Mucosa of descending colon (tissue), 3 donors: Measurements from ENCODE around the gene KRT3. TPM values are rescaled to one million over a fixed set of nuclear protein-coding genes. Genes with fewer than 3 reads are reported as not detected.
A peak's percentile ranks its signal among the peaks of the same experiment; 100 is the strongest.

Experiments used
- ATAC-seq: fragments of 200-7000 bp; cut with Tn5 transposase; one replicate; pipeline ENCODE4 v1.9.1; 2020; ENCODE audit warnings: mild to moderate bottlenecking, moderate library complexity
- DNase-seq, 3 donors: peaks; one replicate each; pipeline ENCODE4 v3.0.0-alpha.2; 2020
- H3K36me3 ChIP-seq: fragments of 200-600 bp; one replicate; pipeline ENCODE4 v1.8.0; 2021; ENCODE audit warnings: low read depth, mild to moderate bottlenecking
- H3K4me1 ChIP-seq: fragments of 200-600 bp; one replicate; pipeline ENCODE4 v1.8.0; 2021; ENCODE audit warnings: low read depth, mild to moderate bottlenecking
- H3K4me3 ChIP-seq: fragments of 200-600 bp; one replicate; pipeline ENCODE4 v1.8.0; 2021; ENCODE audit warnings: mild to moderate bottlenecking
- H3K9me3 ChIP-seq: fragments of 200-600 bp; one replicate; pipeline ENCODE4 v1.8.0; 2021; ENCODE audit warnings: mild to moderate bottlenecking
- CTCF ChIP-seq: fragments of 200-600 bp; IDR thresholded peaks from one replicate; pipeline ENCODE4 v1.8.0; 2022; ENCODE audit warnings: antibody characterized with exemption, mild to moderate bottlenecking
- intact Hi-C, 2 donors: fragments of 100-400 bp; cut with DNase I in 1 of 2; cut with micrococcal nuclease in 1 of 2; formaldehyde crosslinking; loops; one replicate each; pipeline versions ENCODE4 v1.11.0 to v1.11.1; 2022; cut with DNase I, micrococcal nuclease
- total RNA-seq, 3 donors: library from RNA; stranded (reverse); fragmentation: NEBNext Ultra II Directional in 2 of 3; extraction: Animal tissue kit (Norgen Biotek cat#: 25700) in 2 of 3; gene quantifications; one replicate each; pipeline versions ENCODE4 v1.2.1 to v1.2.4, GENCODE V29; 2021 to 2023
- donor health status: DM: no; HTN: no; CAD: no; lungs with moderate emphysema.
- donor health status: DM: no; HTN: no; CAD: no.
- donor health status: DM: no; HTN: yes; CAD: no.

Gene KRT3
- total RNA-seq, 3 donors from 2014 or later: not detected

GRCh38 chr12:52833922-52834726, 38.2 kb upstream of the KRT3 start, which contains the start of gene KRT79:
KRT79 (minus strand) TSS chr12:52834311; CDS start chr12:52834260, 51 bp downstream.
- ATAC-seq (no peak), DNase-seq (no peak)
- Histone ChIP-seq H3K9me3 (no peaks in the 10 kb centered on the region), H3K36me3 (no peaks in the 10 kb centered on the region), H3K4me1 (no peaks in the 10 kb centered on the region), H3K4me3 (no peak within 1 kb of the TSS)
- intact Hi-C loops: no loop called here
- no peak for TF ChIP-seq CTCF

GRCh38 chr12:52832985-52833905, 37.3 kb upstream of the KRT3 start:
- H3K4me3 ChIP-seq: no peak overlapping the region
- peak; percentile 75 for ATAC-seq
- peak in 2 of 3 donors; percentile 35 to 36 for DNase-seq
- H3K9me3 ChIP-seq: no peaks in the 10 kb centered on the region
- intact Hi-C loops: no loop called here
- no peaks in the 10 kb centered on the region for H3K4me1 ChIP-seq
- H3K36me3 ChIP-seq: no peaks in the 10 kb centered on the region
- TF ChIP-seq CTCF: no peak

GRCh38 chr12:52832451-52832850, 36.5 kb upstream of the KRT3 start:
- no peak for TF ChIP-seq CTCF

GRCh38 chr12:52831251-52831650, 35.3 kb upstream of the KRT3 start:
- no peaks in the 10 kb centered on the region for H3K9me3 ChIP-seq
- no peak overlapping the region for H3K4me3 ChIP-seq
- DNase-seq: no peak
- intact Hi-C loops: no loop called here
- ATAC-seq: no peak
- H3K4me1 ChIP-seq: no peaks in the 10 kb centered on the region
- TF ChIP-seq CTCF: no peak
- H3K36me3 ChIP-seq: no peaks in the 10 kb centered on the region

More at GRCh38 chr12:52832451-52832850, 36.5 kb upstream of the KRT3 start:
- intact Hi-C loops: no loop called here
- no peaks in the 10 kb centered on the region for H3K36me3 ChIP-seq
- no peaks in the 10 kb centered on the region for H3K4me1 ChIP-seq
- no peak overlapping the region for H3K4me3 ChIP-seq
- ATAC-seq (no peak), DNase-seq (no peak)
- no peaks in the 10 kb centered on the region for H3K9me3 ChIP-seq

GRCh38 chr12:52829986-52830770, 34.3 kb upstream of the KRT3 start:
- ATAC-seq: no peak
- H3K36me3 ChIP-seq: no peaks in the 10 kb centered on the region
- TF ChIP-seq CTCF: no peak
- no peak overlapping the region for H3K4me3 ChIP-seq
- H3K4me1 ChIP-seq: no peaks in the 10 kb centered on the region
- intact Hi-C loops: no loop called here
- DNase-seq: no peak
- no peaks in the 10 kb centered on the region for H3K9me3 ChIP-seq
